Activated naive CD8-positive, alpha-beta T cell (primary cell): ENCODE data around the gene SAMD7.

Experiments
- H3K27ac Mint-ChIP-seq: one replicate; pipeline ENCODE4 v1.8.0; 2021; ENCODE audit warnings: mixed read lengths
- H3K27me3 Mint-ChIP-seq: one replicate; pipeline ENCODE4 v1.8.0; 2021; ENCODE audit warnings: mixed read lengths
- H3K36me3 Mint-ChIP-seq: one replicate; pipeline ENCODE4 v1.8.0; 2021; ENCODE audit warnings: mixed read lengths
- H3K4me1 Mint-ChIP-seq: one replicate; pipeline ENCODE4 v1.8.0; 2021; ENCODE audit warnings: low read depth, mixed read lengths
- H3K4me3 Mint-ChIP-seq: one replicate; pipeline ENCODE4 v1.8.0; 2021; ENCODE audit warnings: mild to moderate bottlenecking, mixed read lengths
- H3K9me3 Mint-ChIP-seq: one replicate; pipeline ENCODE4 v1.8.0; 2021; ENCODE audit warnings: low read depth, mixed read lengths

SAMD7 gene

DNA sequence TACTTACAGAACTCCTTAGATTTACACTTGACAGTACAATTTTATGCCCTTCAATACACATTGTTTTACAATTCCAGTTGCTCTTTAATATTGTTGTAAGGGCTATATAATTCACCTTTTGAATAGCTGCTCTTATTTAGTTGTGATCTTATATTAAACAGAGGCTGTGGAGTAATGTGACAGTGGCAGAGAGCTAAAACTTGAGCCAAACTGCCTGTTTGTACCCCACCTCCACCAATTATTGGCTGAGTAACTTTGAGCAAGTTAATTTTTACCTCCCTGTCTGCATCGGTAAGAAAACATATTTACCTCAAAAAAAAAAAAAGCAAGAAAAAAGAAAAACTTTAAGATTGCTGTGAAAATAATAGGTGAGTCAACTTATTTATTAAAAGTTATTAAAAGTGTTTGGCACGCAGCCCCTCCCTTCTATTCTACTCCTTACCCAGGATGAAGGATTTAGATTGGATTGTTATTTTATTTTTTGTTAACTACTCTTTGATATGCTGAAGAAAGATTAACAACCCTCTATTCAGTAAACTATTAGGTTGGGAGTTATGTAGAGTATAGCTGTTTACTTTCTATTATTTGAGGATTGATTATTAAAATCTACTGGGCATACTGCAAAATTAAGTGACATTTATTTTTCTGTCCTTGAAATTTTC lies 57.0 kb downstream of the SAMD7 start:
- peaks cover 71% of the 10 kb centered on the region for H3K4me1 Mint-ChIP-seq
- H3K27ac Mint-ChIP-seq, result peak overlapping the region; percentile 51
- no peaks in the 10 kb centered on the region for H3K27me3 Mint-ChIP-seq

DNA sequence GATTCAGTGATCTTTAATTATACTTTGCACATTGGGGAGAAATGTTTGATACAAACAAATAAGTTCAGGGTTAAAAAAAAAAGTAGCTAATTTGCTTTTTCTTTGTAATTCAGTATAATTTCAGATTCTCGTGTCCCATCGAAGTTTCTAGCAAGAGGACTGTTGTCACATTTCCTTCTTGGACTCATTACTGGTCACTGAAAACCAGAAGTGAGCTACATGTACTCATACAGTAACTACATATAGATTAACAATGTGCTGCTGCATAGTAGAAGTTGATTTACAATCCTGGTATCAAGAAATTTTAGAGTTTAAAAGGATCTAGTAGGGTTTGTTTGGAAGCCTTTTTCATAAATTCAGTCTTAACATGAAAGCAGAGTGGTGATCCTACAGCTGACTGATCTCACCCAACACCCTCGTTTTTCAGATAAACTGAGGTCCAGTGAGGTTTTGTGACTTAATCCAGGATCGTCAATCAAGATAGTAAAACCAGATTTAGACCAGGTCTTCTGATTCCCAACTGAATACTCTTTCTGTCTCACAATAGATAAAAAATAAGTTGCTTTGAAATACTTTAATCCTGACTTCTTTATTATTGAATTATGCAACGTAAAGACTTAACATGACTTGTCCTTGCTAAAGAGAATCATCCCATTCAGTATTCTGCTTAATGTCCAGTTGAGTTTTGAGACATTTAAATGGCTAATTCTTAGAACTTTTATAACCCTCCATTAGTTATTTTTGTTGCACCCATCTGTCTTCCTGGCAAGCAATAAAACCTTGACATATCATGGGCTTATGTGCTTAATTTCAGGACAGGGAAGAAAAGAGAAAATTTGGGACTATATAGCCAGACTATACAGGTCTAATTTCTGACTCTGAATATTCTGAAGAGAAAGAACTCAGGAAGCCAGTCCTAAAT lies 58.1 kb downstream of the SAMD7 start:
- no peaks in the 10 kb centered on the region for H3K9me3 Mint-ChIP-seq
- no peaks in the 10 kb centered on the region for H3K36me3 Mint-ChIP-seq
- peaks cover 76% of the 10 kb centered on the region for H3K4me1 Mint-ChIP-seq
- peak overlapping the region; percentile 51 for H3K27ac Mint-ChIP-seq
- H3K27me3 Mint-ChIP-seq, result no peaks in the 10 kb centered on the region
- H3K4me3 Mint-ChIP-seq, result peak overlapping the region; percentile 95

More for the DNA sequence above, 57.0 kb downstream of the SAMD7 start:
- H3K36me3 Mint-ChIP-seq, result no peaks in the 10 kb centered on the region
- peak overlapping the region; percentile 95 for H3K4me3 Mint-ChIP-seq
- H3K9me3 Mint-ChIP-seq, result no peaks in the 10 kb centered on the region

DNA sequence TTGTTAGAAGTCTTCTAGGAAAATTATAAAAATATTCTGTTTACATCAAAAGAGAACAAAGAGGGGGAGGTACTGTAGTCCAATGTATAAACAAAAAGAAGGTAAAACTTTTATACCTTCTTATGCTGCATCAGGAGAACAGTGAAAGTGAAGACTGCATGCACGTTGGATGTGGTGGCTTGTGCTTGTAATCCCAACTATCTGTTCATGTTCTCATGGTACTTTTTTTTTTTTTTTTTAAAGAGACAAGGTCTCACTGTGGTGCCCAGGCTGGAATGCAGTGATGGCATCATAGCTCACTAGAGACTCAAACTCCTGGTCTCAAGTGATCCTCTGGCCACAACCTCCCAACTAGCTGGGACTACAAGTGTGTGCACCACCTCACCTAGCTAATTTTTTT lies 59.5 kb downstream of the SAMD7 start:
- no peaks in the 10 kb centered on the region for H3K9me3 Mint-ChIP-seq
- H3K27ac Mint-ChIP-seq, result no peak overlapping the region
- H3K27me3 Mint-ChIP-seq, result no peaks in the 10 kb centered on the region
- H3K4me1 Mint-ChIP-seq, result peaks cover 67% of the 10 kb centered on the region
- no peaks in the 10 kb centered on the region for H3K36me3 Mint-ChIP-seq
- no peak overlapping the region for H3K4me3 Mint-ChIP-seq

DNA sequence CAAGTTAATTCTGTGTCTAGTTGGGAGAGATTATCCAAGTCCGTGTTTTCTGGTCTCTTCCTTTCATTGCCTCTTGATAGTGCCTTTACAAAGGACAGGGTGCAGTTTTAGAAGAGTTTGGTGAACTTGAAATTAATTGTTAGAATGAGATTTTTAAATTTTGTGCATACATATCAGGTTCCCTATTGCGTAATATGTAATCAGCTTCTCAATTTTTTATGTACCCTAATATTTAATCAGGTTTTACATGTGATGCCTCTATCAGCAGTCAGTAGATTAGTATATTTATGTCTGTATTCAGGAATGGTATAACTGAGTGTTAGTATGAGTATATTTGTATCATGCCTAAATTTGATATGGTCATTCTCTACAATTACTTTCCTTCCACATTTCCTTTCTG lies 60.1 kb downstream of the SAMD7 start:
- H3K9me3 Mint-ChIP-seq, result no peaks in the 10 kb centered on the region
- H3K27ac Mint-ChIP-seq, result peak overlapping the region; percentile 24
- H3K36me3 Mint-ChIP-seq, result no peaks in the 10 kb centered on the region
- H3K4me1 Mint-ChIP-seq, result peaks cover 65% of the 10 kb centered on the region
- no peak overlapping the region for H3K4me3 Mint-ChIP-seq
- no peaks in the 10 kb centered on the region for H3K27me3 Mint-ChIP-seq

DNA sequence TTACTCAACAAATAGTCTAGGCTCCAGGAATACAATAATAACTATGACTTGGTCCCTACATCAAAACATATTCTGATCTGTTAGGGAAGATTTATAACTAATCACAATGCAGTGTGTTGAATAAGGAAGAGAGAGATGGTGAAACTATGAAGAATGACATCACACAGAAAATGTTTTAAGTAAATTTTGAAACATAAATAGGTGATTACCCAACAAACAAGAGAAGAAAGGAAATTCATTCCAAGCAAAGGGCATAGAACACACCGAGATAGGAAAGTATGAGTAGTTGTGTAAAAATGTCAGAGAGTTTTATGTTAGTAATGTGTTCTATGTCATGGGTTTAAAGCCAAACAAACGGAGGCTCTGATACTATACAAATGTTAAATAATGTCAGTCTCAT lies 68.7 kb downstream of the SAMD7 start:
- H3K4me1 Mint-ChIP-seq, result peaks cover 4% of the 10 kb centered on the region

DNA sequence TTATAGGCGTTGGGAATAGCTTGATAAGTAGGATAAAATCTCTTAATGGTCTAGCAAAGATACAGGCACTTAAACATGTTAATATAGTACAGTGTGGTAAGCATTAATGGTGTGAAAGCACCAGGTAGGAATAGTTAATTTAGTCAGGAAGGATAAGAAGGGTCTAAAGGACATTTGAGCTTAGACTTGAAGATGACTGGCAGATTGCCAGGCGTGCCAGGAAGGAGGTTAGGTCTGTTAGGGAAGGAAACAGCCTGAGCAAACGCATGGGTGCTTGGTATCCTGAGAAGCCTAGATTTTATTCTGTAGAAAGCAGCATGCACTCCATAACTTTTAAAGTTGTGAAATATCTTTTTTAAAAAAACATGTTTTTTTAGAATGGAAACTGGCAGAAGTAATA lies 72.9 kb downstream of the SAMD7 start:
- H3K9me3 Mint-ChIP-seq, result no peaks in the 10 kb centered on the region
- no peak overlapping the region for H3K4me3 Mint-ChIP-seq
- H3K27ac Mint-ChIP-seq, result peak overlapping the region; percentile 8
- peaks cover 2% of the 10 kb centered on the region for H3K4me1 Mint-ChIP-seq
- no peaks in the 10 kb centered on the region for H3K27me3 Mint-ChIP-seq
- H3K36me3 Mint-ChIP-seq, result peaks cover 7% of the 10 kb centered on the region

More for the DNA sequence above, 68.7 kb downstream of the SAMD7 start:
- peak overlapping the region; percentile 28 for H3K27ac Mint-ChIP-seq
- H3K9me3 Mint-ChIP-seq, result no peaks in the 10 kb centered on the region
- H3K27me3 Mint-ChIP-seq, result no peaks in the 10 kb centered on the region
- H3K36me3 Mint-ChIP-seq, result peaks cover 7% of the 10 kb centered on the region
- H3K4me3 Mint-ChIP-seq, result no peak overlapping the region
